HG02642 (cell line): ENCODE measurements around the gene PIGN.
A peak's percentile ranks its signal among the peaks of the same experiment; 100 is the strongest.

Source experiments
- ATAC-seq: cut with Tn5 transposase; IDR thresholded peaks from one replicate; pipeline ENCODE4 v1.9.1; 2021; ENCODE audit warnings: mild to moderate bottlenecking; ENCODE audit not compliant: unreplicated experiment, poor library complexity

The PIGN gene, protein sequence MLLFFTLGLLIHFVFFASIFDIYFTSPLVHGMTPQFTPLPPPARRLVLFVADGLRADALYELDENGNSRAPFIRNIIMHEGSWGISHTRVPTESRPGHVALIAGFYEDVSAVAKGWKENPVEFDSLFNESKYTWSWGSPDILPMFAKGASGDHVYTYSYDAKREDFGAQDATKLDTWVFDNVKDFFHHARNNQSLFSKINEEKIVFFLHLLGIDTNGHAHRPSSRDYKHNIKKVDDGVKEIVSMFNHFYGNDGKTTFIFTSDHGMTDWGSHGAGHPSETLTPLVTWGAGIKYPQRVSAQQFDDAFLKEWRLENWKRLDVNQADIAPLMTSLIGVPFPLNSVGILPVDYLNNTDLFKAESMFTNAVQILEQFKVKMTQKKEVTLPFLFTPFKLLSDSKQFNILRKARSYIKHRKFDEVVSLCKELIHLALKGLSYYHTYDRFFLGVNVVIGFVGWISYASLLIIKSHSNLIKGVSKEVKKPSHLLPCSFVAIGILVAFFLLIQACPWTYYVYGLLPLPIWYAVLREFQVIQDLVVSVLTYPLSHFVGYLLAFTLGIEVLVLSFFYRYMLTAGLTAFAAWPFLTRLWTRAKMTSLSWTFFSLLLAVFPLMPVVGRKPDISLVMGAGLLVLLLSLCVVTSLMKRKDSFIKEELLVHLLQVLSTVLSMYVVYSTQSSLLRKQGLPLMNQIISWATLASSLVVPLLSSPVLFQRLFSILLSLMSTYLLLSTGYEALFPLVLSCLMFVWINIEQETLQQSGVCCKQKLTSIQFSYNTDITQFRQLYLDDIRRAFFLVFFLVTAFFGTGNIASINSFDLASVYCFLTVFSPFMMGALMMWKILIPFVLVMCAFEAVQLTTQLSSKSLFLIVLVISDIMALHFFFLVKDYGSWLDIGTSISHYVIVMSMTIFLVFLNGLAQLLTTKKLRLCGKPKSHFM

DNA sequence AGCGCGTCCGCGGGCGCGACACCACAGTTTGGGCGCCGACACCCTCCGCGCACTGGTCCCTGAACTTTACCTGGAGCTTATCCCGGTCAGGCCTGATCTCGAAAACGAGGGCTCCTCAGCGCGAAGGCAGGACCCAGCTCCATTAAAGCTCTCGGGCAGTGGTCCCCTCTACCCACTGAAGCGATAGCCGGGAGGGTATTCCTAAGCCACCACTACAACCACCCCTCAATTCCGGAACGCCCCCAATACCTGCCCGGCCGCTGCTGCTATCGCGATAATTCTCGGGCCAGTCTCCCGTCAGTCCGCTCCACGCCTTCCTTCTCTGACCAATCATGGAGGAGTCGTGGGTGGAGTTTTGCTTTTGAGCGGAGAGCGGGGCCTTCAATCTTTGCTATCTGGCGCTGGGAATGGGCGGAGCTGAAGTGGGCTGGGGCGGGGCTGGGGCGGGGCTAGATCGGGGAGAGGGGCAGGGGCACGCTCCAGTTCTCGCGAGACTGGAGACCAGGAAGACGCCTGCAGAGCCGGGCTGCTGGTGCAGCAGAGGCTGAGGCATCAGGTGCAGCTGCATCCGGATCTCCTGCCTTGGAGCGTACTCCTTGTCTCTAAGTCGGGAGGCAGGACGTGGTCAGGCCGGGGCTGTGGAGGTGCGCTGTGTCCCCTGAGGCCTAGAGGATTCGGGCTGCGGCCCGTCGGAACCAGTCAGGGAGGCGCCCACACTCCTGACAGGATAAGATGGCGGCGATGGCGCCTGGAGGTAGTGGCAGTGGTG lies at the start of gene PIGN, which contains the start of gene RELCH:
Gene PIGN (minus strand): TSS at position 283 of the 769 bp plus-strand sequence. CDS start 25,703 bp downstream, outside the sequence.
Gene RELCH (plus strand): TSS at position 482 of the 769 bp plus-strand sequence. CDS start 251 bp downstream, at position 733.
- peak; percentile 95 for ATAC-seq

DNA sequence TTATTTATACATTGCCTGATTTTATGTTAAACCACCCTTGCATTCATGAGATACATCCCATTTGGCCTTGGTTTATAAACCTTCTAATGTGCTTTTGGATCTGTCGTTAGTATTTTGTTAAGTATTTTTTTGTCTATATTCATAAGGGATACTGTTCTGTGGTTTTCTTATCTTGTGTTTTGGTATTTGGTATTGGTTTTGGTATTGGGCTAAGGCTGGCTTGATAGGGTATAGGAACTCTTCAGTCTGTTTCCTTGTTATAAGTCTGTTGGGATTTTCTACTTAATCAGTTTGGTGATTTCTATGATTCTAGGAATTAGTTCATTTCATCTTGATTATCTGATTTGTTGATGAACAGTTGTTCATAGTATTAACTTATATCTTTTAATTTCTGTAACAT lies 49.4 kb upstream of the PIGN start:
- no peak for ATAC-seq

DNA sequence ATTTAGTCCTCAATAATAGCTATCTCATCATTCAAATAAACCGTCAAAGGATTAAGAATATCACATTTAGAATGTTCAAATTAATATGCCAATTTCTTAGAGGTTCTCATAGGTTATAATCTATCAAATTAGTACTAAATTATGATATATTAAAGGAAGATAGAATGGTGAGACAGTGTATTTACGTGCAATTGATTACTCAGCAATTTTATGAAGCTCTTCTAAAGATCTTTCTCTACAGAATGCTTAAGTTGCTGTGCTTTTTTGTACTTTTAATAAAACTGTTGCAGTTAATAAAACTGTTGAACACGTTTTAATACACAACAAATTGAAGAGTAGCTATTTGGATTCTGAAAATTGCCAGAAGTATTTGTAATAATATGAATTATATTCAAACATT lies 39.2 kb upstream of the PIGN start:
- ATAC-seq, result no peak

DNA sequence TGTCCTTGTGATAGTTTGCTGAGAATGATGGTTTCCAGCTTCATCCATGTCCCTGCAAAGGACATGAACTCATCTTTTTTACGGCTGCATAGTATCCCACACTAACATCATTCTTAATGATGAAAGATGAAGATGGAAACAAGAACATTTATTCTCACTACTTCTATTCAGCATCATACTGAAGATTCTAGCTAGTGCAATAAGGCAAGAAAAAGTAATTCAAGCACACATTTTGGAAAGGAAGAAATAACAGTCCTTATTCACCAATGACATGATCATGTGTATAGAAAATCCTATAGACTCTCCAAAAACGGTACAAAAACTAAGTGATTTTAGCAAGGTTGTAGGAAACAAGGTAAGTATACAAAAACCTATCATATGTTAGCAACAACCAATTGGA lies 37.4 kb upstream of the PIGN start:
- ATAC-seq, result no peak

DNA sequence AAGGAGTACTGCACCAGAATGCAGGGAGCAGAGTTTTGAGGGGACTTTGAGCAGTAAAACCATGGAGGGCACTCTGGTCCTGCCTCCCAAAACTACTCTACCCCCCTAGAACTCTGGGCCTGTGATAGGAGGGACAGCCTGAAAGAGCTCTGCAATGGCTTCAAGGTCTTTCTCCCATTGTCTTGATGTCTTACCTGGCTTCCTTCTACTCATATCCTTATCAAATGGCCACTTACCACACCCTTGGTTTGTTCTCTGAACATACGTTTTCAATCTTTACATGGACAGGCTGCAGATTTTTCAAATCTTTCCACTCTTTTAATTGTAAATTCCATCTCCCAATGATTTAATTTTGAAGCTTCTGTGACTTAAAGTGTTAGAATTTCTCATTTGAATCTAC lies 27.9 kb upstream of the PIGN start:
- ATAC-seq, result no peak

DNA sequence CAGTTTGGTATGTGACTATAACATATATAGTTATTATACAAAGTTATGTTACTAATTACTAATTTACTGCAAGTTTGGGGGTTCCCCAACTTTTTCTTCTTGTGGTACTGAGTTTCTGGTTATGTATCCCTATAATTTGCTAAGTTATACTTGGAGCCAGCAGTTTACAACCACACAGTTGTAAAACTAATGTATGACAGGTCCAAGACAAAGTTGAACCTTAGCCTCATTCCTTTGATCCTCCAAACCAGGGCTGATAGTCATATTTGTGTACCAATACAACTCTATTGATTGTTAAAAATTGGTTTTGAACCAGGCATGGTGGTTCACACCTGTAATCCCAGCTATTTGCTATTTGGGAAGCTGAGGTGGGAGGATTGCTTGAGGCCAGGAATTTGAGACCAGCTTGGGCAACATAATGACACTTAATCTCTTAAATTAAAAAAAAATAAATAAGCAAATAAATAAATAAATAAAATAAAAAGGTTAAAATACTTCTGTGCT lies 24.5 kb upstream of the PIGN start:
- no peak for ATAC-seq

DNA sequence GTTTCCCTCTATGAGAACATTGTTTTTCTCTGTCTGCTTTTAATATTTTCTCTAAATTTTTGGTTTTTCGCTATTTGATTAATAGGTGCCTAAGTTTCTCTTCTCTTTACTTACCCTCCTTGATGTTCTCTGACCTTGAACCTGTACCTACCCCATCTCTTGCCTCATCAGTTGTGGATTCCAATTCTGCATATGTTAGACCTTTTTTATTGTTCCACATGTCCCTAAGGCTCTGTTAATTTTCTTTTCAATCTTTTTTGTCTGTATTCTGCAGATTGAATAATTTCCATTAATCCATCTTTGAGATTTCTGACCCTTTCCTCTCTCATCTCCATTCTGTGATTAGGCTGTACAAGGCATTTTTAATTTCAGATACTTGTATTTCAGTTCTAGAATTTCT lies 23.3 kb upstream of the PIGN start:
- ATAC-seq, result no peak

DNA sequence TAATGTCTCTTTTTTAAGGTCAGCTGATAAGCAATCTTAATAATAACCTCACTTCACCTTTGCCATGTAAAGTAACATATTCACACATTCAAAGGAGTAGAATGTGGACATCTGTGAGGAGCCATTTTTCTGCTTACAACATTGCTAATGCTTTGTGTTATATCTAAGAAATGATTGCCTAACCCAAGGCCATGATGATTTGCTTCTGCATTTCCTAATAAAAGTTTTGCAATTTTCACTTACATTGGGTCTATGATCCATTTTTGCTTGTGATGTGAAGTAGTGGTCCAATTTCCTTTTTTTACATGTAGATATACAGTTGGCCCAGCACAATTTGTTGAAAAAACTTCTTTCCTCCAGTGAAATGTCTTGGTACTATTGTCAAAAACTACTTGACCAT lies 22.2 kb upstream of the PIGN start:
- ATAC-seq, result no peak

DNA sequence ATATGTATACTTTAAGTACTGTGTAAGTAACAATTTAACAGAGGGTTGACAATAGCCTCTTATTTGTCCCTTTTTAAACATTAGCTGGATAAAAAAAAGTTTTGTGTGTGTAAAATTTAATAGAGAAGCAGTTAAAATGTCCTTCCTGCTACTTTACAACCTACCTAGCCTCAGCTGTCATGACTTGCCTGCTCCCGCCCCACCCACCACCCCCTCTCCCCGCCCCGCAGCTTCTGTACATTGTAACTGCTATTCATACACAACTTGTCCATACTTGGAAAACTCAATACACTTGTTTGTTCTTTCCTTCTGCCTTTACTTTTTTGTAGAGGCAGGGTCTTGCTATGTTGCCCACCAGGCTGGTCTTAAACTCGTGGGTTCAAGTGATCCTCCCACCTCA lies 19.7 kb upstream of the PIGN start:
- no peak for ATAC-seq

DNA sequence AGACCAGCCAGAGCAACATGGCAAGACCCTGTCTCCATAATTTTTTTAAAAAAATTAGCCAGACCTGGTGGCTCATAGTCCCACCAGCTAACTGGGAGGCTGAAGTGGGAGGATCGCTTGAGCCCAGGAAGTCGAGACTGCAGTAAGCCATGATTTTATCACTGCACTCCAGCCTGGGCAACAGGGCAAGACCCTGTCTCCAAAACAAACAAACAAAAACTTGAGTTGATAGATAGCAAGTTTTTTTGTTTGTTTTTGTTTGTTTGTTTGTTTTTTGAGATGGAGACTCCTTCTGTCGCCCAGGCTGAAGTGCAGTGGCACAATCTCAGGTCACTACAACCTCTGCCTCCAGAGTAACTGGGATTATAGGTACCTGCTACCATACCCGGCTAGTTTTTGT lies 19.0 kb upstream of the PIGN start:
- ATAC-seq, result no peak

DNA sequence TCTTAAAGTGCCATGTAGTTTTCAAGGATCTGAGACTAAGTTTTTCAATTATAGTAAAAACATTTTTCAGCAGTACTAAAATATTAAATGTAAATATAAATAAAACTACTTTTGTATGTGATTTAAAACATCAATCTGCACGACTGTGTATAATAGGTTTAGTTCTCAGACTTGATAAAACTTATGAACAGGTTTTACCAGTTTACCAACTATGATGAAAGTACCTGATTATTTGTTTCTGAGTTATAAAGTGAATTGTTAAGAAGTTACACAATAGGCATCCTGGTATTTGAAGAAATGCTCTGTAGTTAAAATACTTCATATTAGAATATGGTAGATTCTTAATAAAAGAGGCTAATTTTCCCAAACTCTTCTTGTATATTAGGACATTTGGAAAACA lies 15.0 kb upstream of the PIGN start:
- ATAC-seq, result no peak

DNA sequence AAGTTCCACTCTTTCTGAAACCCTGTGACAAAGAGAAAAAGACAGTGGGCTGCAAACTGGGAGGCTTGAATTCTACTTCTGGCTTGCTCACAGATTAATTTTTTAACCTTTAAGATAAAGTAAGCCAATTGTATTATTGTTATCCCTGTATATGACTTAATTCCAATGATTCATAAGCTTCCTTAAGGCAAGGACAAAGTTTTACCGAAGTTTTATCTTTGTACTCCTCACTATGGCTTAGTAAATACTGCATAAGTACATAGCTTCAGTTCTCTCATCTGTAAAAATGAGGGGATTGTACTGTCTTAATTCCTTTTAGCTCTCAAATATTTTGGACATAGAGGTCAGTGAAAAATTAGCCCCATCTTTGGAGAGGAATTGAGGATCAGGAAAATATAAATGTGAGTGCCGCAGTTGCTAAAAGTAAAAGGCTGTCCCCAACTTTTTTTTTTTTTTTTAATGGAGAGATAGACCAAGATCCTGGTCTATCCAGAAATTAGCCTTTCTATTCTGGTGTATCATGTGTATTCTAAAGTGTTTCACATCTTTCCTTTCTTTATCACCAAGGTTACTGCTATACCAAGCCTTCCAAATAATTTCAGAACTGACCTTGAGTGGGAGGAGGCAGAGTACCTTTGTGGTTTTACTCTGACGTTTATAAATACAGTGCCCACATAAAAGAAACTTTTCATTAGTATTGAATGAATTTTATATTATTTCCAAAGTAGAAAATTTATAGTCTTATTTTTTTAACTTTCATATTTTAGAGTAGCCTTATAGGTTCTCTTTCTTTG lies 13.5 kb upstream of the PIGN start:
- no peak for ATAC-seq

DNA sequence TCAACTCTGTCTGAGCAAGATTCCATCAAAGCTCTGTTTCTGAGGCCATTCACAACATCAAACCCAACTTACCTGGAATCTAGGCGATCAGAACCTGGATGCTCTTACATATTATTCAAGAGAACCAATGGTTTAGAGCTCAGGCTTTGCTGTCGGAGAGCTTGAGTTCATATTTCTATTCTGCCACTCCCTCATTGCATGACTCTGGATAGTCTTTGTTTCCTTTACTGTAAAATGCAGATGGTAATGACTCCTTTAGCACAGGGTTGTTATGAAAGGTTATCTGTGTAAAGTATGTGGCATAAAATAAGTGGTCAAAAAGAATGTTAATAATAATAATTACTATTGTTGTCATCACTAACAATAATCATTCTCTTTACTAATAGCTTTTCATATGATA lies 12.8 kb upstream of the PIGN start:
- ATAC-seq, result no peak

DNA sequence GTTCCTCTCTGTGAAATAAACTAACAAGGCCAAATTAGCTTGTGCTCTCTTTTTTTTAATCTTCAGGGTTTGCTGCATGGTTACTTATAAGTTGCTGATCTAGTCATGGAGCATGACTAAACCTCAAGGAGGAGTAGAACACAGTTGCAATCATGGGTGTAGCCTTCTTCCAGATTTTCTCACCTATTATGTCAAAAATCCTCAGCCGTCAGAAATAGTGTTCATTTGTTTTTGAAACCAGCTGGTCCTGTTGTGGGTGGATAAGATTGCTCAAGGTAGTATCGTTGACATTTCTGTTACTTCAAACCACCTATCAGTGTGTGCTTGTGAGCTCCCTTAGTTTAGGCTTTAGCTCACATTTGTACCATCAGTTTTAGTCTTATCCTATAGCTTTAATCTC lies 11.4 kb upstream of the PIGN start:
- ATAC-seq, result no peak

DNA sequence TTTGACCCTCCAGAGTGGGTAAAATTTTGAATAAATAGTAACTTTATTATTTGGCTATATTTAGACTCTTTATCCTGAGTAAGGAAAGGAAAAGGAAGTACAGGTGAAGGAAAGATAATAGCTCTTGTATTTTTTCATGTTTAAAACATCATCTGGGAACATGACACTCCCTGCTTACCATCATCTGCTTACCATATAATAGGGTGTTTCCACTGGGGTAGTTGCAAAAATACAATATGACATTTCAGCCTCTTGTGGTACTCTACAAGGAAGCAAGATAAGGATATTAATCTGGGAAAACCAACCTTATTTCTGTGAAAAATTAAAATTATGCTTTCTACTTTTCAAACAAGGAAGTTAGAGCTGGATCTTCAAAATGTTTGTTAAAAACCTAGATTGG lies 10.1 kb upstream of the PIGN start:
- no peak for ATAC-seq

DNA sequence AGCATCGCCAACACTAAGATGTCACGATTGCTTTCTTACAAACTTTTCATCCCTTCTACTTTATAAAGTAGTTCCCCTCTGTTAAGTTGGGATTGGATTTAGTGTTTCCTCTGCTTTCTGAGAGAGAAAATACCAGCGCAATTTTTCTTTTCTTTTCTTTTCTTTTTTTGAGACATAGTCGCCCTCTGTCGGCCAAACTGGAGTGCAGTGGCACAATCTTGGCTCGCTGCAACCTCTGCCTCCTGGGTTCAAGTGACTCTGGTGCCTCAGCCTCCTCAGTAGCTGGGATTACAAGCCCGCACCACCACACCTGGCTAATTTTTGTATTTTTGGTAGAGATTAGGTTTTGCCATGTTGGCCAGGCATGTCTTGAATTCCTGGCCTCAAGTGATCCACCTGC lies 9.2 kb upstream of the PIGN start:
- no peak for ATAC-seq

DNA sequence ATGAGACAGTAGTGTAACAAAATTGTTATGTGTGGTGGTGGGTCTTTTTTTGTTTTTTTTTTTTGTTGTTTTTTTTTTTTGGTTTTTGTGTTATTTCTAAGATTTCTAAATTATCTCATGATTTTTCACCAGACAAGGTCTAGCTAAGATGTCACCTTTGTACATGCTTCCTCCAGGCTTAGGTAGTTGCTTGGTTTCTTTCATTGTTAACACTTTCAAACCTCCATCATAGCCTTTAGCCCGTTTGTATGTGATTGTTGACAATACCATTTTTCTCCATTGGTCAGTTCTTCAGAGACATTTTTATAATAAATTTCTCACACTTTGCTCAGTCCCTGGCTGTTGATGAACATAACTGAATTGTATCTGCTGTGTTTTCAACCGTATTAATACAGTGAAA lies 2.4 kb upstream of the PIGN start:
- ATAC-seq, result no peak

DNA sequence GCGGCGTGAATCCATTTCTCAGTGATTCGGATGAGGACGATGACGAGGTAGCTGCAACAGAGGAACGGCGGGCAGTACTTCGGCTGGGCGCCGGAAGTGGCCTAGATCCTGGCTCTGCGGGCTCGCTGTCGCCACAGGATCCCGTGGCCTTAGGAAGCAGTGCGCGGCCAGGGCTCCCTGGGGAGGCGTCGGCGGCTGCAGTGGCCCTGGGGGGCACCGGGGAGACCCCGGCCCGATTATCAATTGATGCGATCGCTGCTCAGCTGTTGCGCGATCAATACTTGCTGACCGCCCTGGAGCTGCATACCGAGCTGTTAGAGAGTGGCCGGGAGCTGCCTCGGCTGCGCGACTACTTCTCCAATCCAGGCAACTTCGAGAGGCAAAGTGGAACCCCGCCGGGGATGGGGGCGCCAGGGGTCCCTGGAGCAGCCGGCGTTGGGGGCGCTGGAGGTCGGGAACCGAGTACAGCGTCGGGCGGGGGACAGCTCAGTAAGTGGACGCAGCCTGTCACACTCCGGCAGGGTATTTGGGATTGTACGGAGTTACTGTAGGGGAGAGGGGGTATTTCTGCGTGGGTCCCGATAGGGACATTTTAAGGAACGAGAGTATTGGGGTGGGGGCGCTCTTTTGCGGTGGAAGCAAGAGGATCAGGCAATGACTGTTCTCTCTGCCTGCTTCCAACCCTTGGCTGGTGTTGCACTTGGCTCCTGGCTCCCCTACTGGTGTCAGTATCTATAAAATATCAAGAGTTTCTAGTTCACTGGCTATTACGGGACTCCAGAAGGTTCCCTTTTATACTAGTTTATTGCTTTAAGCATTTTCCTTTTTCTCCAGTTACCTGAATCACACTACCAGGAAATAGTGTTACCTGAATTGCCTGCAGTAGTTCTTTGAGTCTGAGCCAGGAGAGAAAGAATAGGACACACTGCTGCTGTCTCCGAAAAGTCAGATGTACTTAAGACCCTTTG lies 971 bp upstream of the PIGN start:
- ATAC-seq, result peak; percentile 6

DNA sequence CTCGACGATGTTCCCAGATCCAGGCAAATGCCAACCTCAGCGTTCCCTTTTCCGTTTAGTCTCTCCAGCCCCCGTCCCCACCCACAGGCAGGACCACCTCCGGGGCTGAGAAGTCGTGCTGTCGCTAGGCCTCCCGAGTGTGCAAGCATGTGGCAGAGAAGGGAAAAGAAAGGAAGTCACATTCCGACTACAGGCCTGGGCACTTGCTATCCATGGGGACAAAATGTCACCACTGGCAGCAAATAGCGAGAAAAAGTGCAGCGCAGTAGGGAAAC lies 420 bp downstream of the PIGN start:
- no peak for ATAC-seq
